HG03139 (cell line): ENCODE data around the gene GRIN2B.

ENCODE experiments used
- ATAC-seq: cut with Tn5 transposase; IDR thresholded peaks from one replicate; pipeline ENCODE4 v1.9.1; 2021; ENCODE audit not compliant: unreplicated experiment

The GRIN2B gene

GRCh38 chr12:13981296-13981962 is at the start of gene GRIN2B:
GRIN2B (minus strand) TSS chr12:13981602; CDS start chr12:13866208, 115,394 bp downstream.
- no peak for ATAC-seq

DNA sequence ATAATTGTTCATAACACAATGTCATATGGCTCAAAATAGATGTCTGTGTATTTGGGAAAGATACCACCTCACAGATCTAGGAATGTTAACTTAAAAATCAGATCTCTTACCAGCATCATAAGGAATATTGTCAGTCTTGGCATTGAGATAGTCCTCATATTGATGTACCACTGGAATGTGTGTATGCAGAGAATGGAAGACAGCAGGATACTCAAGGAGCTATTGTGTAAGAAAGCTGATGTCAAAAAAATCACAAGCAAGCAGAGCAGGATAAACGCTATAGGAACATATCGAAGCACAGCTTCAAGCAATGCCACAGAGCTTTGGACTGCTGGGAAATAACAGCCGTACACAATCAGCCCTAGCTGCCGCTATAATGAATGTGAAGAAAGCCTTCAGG is 45.1 kb upstream of the GRIN2B start:
- no peak for ATAC-seq

DNA sequence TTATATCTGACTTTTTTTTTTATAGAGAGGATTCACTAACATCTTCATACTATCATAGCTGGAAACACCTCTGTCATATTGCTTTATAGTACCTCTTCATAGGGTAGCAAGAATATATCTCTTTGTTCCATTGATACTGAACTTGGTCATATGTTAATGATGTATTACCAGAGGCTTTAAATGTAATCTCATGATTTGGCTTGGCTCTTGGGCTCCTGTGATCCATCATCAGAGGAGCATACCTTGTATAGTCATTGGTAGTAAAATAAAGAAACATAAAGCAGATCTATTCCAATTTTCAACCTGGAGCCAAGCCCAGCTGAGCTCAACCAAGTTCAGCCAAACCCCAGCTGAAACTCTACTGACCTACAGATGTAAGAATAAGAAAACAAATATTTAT is 43.2 kb upstream of the GRIN2B start:
- no peak for ATAC-seq

DNA sequence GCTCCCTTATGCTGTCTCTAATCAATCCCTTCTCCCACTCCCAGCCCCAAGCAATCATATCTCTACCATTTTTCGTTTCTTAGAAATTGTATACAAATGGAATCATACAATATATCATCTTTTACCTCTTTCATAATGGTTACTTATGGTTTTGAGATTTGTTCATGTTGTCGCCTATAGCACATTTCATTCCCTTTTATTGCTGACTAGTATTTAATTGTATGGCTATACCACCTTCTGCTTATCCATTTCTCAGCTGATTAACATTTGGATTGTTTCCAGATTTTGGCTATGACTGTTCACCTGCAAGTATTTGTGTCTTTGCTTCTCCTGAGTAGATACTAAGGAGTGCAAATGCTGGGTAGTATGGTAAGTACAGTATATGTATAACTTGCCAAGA is 36.7 kb upstream of the GRIN2B start:
- ATAC-seq: no peak

- no peak for ATAC-seq
These were observed 29.6 kb upstream of the GRIN2B start for GRCh38 chr12:14010989-14011388.

DNA sequence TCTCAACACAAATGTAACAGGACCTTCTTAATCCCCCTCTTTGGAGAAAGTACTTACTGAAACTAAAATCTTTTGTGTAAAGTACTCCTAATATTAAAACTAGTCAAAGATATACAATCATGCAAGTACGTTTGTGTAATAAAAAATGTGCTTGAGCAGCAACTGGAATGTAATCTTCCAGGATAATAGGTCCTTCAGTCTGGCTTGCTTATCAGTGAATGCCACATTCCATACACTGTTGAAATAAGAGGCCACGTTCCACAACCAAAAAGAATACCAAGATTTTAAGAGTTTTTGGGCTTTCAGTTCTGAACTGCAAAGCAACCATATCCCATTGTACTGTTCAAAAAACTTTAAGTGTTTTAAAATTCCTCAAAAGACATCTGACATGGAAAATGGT is 26.2 kb upstream of the GRIN2B start:
- no peak for ATAC-seq

- ATAC-seq: no peak
These were observed 11.2 kb upstream of the GRIN2B start for GRCh38 chr12:13992585-13992984.

- no peak for ATAC-seq
These were observed 10.7 kb upstream of the GRIN2B start for GRCh38 chr12:13992106-13992505.

- ATAC-seq: no peak
These were observed 4.6 kb upstream of the GRIN2B start for GRCh38 chr12:13986031-13986430.

DNA sequence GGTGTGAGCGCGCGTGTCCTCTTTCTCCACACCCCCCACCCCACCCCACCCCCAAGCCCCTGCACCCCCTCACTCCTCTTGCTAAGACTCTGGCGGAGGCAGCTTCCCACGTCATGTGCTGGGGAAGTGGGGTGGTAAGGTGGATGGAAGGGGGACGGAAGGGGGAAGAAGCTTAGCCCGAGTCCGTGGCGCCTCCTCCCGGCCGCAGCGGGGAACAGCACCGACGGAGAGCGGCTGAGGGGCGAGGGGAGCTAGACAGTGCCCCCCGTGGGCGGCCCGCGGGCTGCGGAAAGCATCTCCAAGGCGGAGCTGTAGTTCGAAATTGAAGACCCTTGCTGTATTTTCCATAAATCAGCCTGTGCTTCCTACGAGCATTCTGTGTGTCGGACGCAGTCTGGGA is 588 bp upstream of the GRIN2B start:
- ATAC-seq: no peak

DNA sequence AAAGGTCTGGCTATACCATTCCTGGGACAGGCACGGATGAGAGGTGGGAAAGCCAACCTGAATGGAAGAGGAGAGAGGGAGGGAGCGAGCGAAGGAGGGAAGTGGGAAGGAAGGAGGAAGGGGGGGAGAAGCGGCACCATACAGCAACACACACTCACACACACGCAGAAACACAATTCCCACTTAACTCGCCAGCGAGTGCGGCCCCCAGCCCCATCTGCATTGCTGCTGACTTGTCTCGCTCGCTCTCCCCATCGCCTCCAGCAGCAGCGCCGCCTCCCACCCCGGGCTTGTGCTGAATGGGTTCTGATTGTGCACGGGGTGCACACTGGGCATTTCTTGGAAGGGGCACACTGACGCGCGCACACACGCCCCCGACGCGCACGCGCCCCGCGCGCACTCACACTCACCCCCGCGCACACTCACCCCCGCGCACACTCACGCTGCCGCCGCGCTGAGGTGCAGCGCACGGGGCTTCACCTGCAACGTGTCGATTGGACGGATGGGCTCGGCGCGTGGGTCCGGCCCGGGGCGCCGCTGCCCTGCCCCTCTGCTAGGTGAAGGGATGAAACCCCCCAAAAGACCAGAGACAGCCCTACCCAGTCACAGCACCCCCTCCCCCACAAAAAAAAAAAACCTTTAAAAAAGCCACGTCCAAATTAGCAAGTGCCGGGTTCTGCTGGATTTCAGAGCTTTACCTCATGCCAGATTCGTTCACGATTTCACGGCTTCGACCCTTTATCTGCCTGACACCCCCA is 685 bp downstream of the GRIN2B start:
- ATAC-seq: no peak

GRCh38 chr12:13979772-13980378 is 1.5 kb downstream of the GRIN2B start:
- ATAC-seq: no peak

- no peak for ATAC-seq
These were observed 2.5 kb downstream of the GRIN2B start for GRCh38 chr12:13978876-13979275.

GRCh38 chr12:13976880-13977279 is 4.5 kb downstream of the GRIN2B start:
- no peak for ATAC-seq

- ATAC-seq: no peak
These were observed 5.3 kb downstream of the GRIN2B start for GRCh38 chr12:13976028-13976584.

DNA sequence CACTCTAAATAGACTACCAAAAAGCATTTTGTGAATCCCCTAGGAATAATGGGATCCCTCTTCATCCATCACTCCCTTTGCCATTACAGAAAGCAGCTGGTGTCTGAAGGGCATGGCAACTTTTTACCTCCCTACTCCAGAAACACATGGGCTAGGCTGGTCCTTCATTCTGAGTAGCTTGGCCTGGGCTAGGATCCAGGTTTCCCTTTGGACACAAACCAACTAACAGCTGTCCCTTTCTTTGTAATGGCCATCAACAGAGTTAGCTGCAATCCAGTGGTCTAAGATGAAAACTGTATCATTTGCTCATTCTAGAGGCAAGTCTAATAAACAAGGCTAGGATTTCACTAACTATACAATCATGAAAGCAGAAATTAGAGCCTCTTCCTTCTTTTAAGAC is 7.4 kb downstream of the GRIN2B start:
- ATAC-seq: no peak

GRCh38 chr12:13970803-13971202 is 10.6 kb downstream of the GRIN2B start:
- ATAC-seq: no peak

- no peak for ATAC-seq
These were observed 13.1 kb downstream of the GRIN2B start for GRCh38 chr12:13968281-13968680.

GRCh38 chr12:13964666-13965065 is 16.7 kb downstream of the GRIN2B start:
- ATAC-seq: no peak

DNA sequence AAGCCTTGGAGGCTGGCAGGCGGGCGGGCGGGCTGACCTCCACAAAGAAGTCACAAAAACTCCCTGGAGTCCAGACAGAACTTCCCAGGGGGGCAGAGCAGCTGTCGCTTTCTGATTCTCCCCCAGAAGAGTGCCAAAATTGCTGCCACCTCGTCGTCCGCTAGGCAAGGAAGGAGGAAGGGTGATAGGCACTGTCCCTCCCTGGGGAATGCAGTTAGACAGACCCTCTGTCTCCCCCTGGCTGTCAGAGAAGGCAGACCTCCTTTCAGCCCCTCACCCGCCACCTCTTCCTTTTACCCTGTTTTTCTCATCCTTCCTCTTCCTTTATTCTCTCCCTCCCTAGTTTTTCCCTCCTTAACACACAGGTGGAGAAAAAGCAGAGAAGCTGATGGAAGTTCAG is 18.7 kb downstream of the GRIN2B start:
- no peak for ATAC-seq

DNA sequence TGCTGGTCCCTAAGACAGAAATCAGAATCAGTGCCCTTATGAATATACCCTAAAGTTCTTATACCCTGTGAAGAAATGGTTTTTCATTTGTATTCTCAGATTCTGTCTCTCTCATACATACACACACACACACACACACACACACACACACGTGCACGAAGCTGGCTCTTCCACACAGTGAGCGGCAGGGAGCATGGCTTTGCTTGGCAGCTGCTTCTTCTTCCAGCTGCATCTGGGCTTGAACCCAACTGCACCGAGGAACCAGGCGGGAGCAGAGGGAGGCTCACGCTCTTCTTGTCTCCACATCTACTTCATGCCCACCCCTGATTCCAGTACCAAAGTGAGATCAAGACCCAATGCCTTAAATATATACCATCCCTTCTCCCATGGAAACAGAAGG is 19.4 kb downstream of the GRIN2B start:
- no peak for ATAC-seq

DNA sequence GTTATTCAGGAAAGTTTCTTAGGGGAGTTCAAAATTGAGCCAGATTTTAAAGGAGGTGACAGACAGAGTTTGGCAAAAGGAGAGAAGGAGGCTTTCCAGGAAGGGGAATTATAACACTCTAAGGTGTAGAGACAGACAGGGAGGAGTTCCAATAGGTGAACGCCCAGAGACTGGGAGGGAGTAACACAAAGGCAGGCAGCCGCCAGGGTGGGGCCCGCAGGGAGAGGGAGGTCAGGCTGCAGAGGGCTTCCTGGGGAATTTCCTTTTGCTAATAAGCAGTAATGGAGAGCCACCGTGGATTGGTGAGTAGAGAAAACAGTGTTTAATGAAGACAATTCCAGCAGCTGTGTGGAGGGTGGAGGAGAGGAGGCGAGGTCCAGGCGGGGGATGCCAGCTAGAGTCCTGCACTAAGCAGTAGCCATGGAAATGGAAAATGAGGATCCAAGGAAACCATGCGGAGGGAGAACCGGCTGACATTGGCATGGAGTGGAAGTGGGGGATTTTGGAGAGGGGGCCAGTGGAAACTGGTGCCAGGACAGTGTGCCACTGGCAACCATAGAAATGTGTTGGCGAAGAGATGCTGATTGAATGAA is 22.2 kb downstream of the GRIN2B start:
- no peak for ATAC-seq
